ENCODE results near the gene USH1G.
"Not testable (repeated sequence)": the region's sequence is repeated elsewhere in the genome, so short reads cannot be mapped to it uniquely, and the experiment has no call there.

The USH1G gene

GRCh38 chr17:74916851-74917199 is 6.2 kb downstream of the USH1G start:
- no peak overlapping the region for H3K4me3 ChIP-seq (ENCODE audit: low read depth, low read length)
- TF ChIP-seq CTCF (IDR thresholded peaks at IDR 0.05; ENCODE audit: control insufficient read depth, extremely low read depth, insufficient read depth): no peak
- no peak for DNase-seq (ENCODE audit: low read depth)

- DNase-seq (ENCODE audit: low read depth): no peak
- H3K4me3 ChIP-seq (ENCODE audit: low read depth, low read length): no peak overlapping the region
- TF ChIP-seq CTCF (IDR thresholded peaks at IDR 0.05; ENCODE audit: control insufficient read depth, extremely low read depth, insufficient read depth): no peak
These were observed 6.8 kb downstream of the USH1G start for GRCh38 chr17:74916136-74916850.

GRCh38 chr17:74911423-74911822 is 11.6 kb downstream of the USH1G start:
- H3K4me3 ChIP-seq (ENCODE audit: low read depth, low read length); DNase-seq (ENCODE audit: low read depth): not testable (repeated sequence)

DNA sequence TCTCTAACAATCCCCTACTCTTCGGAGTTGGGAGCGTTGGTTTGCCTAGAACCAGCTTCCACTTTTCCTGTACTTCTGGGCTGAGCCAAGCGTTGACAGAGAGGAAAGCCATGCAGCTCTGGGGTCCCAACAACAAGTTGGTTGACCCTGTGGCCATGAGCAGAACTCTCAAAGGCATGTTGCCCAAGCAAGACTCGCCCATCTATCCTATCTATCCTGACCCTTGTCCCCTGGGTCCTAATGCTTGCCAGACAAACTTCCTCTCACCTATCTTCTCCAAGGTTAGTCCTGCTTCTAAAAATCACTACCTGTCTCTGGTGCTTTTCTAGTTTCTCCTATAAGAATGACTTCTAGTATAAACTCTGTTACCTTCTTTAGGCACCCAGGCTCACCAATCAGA is 14.0 kb downstream of the USH1G start:
- H3K4me3 ChIP-seq (ENCODE audit: low read depth, low read length); DNase-seq (ENCODE audit: low read depth): not testable (repeated sequence)

- TF ChIP-seq CTCF (IDR thresholded peaks at IDR 0.05; ENCODE audit: control insufficient read depth, extremely low read depth, insufficient read depth): no peak
These were observed 16.0 kb downstream of the USH1G start for GRCh38 chr17:74907012-74907411.

DNA sequence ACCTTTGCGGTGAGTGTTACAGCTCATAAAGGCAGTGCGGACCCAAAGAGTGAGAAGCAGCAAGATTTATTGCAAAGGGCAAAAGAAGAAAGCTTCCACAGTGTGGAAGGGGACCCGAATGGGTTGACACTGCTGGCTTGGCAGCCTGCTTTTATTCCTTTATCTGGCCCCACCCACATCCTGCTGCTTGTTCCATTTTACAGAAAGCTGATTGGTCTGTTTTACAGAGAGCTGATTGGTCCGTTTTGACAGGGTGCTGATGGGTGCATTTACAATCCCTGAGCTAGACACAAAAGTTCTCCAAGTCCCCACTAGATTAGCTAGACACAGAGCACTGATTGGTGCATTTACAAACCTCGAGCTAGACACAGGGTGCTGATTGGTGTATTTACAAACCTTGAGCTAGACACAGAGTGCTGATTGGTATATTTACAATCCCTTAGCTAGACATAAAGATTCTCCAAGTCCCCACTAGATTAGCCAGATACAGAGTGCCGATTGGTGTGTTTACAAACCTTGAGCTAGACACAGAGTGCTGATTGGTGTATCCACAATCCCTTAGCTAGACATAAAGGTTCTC is 16.8 kb downstream of the USH1G start:
- DNase-seq (ENCODE audit: low read depth); H3K4me3 ChIP-seq (ENCODE audit: low read depth, low read length): not testable (repeated sequence)

More at GRCh38 chr17:74907012-74907411, 16.0 kb downstream of the USH1G start:
- no peak for DNase-seq (ENCODE audit: low read depth)
- no peak overlapping the region for H3K4me3 ChIP-seq (ENCODE audit: low read depth, low read length)

DNA sequence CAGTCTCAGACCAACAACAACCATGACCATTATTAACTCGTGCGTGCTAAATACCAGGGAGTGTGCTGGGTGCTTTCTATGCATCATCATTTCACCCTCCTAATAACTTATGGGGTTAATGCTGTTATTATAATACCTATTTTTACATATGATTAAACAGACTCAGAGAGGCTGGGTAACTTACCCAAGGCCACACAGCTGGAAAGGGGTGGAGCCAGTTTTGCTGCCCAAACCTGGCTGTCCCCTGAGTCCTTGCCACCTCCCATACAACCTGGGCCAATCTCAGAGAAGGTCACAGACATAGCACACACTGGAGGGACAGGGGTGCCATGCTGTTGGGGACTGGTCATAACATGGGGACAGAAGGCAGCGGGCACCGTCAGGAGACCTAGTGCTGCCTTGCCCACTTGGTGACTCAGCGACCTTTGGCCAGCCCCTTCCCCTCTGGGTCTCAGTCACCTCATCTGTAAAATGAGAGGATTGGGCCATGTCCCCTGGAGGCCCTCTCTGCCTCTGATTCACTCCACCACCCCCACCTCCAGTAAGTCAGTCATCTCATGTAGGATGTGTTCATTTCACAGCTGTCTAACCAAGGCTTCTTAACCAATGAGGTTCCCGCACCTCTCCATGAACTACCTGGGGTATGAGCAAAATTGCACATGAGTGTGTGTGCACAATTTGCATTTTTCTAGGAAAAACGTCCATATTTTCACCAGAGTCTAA is 18.2 kb downstream of the USH1G start:
- H3K4me3 ChIP-seq (ENCODE audit: low read depth, low read length): no peak overlapping the region
- no peak for DNase-seq (ENCODE audit: low read depth)
- TF ChIP-seq CTCF (IDR thresholded peaks at IDR 0.05; ENCODE audit: control insufficient read depth, extremely low read depth, insufficient read depth): no peak

- no peak overlapping the region for H3K4me3 ChIP-seq (ENCODE audit: low read depth, low read length)
- no peak for DNase-seq (ENCODE audit: low read depth)
- TF ChIP-seq CTCF (IDR thresholded peaks at IDR 0.05; ENCODE audit: control insufficient read depth, extremely low read depth, insufficient read depth): no peak
These were observed 19.4 kb downstream of the USH1G start for GRCh38 chr17:74903671-74904070.
